ENCODE results near the gene MAP2K6. TPM values are rescaled to one million over a fixed set of nuclear protein-coding genes. Genes with fewer than 3 reads are reported as not detected.

MAP2K6 gene
- total and polyA plus RNA-seq, 2 donors (not counting 3 experiments of a cell fraction or from before 2014, with no cell fraction given) = 5.9 to 13.9 TPM

GRCh38 chr17:69518951-69519350 is 104.5 kb downstream of the MAP2K6 start:
- CTCF ChIA-PET = interaction anchor here (0.7 to 9.3 kb wide), 8 partner anchors 12 to 1111 kb away, joined by 3 to 190 read pairs (median 6); partner anchors contain the start of gene MAP2K6
- TF ChIP-seq JUN (IDR thresholded peaks at IDR 0.05; ENCODE audit: borderline replicate concordance, insufficient read depth, insufficient read length, low read depth) (peak; percentile 29), POLR2AphosphoS5 (IDR thresholded peaks at IDR 0.05; ENCODE audit: insufficient read depth, low read depth, low read length) (no peak), POLR2A (IDR thresholded peaks at IDR 0.05; ENCODE audit: low read depth, low read length) (no peak), FOS (IDR thresholded peaks at IDR 0.05; ENCODE audit: borderline replicate concordance, insufficient read depth, low read length) (peak; percentile 35), MYC (IDR thresholded peaks at IDR 0.05; ENCODE audit: low read depth, low read length) (no peak), EZH2 (IDR thresholded peaks at IDR 0.05; ENCODE audit: borderline replicate concordance, low read depth, low read length, severe bottlenecking) (no peak), GATA2 (IDR thresholded peaks at IDR 0.05; ENCODE audit: insufficient read depth, insufficient read length, low read depth, low read length) (peak; percentile 9)
- TF ChIP-seq, protein P1, sequence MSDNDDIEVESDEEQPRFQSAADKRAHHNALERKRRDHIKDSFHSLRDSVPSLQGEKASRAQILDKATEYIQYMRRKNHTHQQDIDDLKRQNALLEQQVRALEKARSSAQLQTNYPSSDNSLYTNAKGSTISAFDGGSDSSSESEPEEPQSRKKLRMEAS (IDR thresholded peaks at IDR 0.05; ENCODE audit: insufficient read depth, insufficient read length) = no peak
- TF ChIP-seq, protein P2, sequence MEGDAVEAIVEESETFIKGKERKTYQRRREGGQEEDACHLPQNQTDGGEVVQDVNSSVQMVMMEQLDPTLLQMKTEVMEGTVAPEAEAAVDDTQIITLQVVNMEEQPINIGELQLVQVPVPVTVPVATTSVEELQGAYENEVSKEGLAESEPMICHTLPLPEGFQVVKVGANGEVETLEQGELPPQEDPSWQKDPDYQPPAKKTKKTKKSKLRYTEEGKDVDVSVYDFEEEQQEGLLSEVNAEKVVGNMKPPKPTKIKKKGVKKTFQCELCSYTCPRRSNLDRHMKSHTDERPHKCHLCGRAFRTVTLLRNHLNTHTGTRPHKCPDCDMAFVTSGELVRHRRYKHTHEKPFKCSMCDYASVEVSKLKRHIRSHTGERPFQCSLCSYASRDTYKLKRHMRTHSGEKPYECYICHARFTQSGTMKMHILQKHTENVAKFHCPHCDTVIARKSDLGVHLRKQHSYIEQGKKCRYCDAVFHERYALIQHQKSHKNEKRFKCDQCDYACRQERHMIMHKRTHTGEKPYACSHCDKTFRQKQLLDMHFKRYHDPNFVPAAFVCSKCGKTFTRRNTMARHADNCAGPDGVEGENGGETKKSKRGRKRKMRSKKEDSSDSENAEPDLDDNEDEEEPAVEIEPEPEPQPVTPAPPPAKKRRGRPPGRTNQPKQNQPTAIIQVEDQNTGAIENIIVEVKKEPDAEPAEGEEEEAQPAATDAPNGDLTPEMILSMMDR (IDR thresholded peaks at IDR 0.05; ENCODE audit: extremely low read depth in 1 of 2, insufficient read depth in 1 of 2, low read depth in 1 of 2, low read length in 2 of 2) = no peak
- peak; percentile 61 for DNase-seq (ENCODE audit: low read depth, low spot score)
- peak overlapping the region; percentile 53 for H3K27ac ChIP-seq (ENCODE audit: insufficient read depth, low read depth, low read length)
- intact Hi-C loops (cut with micrococcal nuclease) = loop anchor here (5.0 kb wide), 1 partner anchor 67 kb away; no protein-coding TSS in a partner anchor
- H3K4me3 ChIP-seq (replicated peaks in 1 of 3; ENCODE audit: insufficient read depth in 1 of 3, low read depth in 1 of 3, low read length in 3 of 3) = no peak overlapping the region
- H3K9me3 ChIP-seq (replicated peaks; ENCODE audit: control insufficient read depth, insufficient read depth, low read length) = no peaks in the 10 kb centered on the region
- FAIRE-seq = peak; percentile 63
- H3K27me3 ChIP-seq (ENCODE audit: control insufficient read depth in 2 of 2, insufficient read depth in 2 of 2, low read length in 2 of 2) = no peaks in the 10 kb centered on the region
- H2AFZ ChIP-seq (ENCODE audit: low read depth, low read length) = peak overlapping the region; percentile 6
- H3K4me1 ChIP-seq (ENCODE audit: control insufficient read depth, extremely low read depth, insufficient read depth, low read length) = peaks cover 16% of the 10 kb centered on the region
- H3K9ac ChIP-seq (replicated peaks; ENCODE audit: extremely low read depth, insufficient read depth, low read length) = peak overlapping the region; percentile 32
- peak overlapping the region; percentile 66 for H3K4me2 ChIP-seq (ENCODE audit: insufficient read depth, low read length)
- BruUV-seq (replicated peaks) = no TSS peak
- dilution Hi-C loops (cut with MboI; ENCODE audit: extremely low pct_ligation_motif_present, low sequenced_read_pairs) = no loop called here
- no peaks in the 10 kb centered on the region for H3K9me1 ChIP-seq (replicated peaks; ENCODE audit: control insufficient read depth, extremely low read depth, insufficient read depth, low read length)
- POLR2A ChIA-PET = interaction anchor here (0.9 kb wide), 1 partner anchor 81 kb away, joined by 3 read pairs; no protein-coding TSS in a partner anchor
- no peaks in the 10 kb centered on the region for H3K79me2 ChIP-seq (ENCODE audit: control insufficient read depth, insufficient read depth, low read length)
- no peaks in the 10 kb centered on the region for H3K36me3 ChIP-seq (ENCODE audit: control insufficient read depth in 2 of 2, extremely low read depth in 1 of 2, insufficient read depth in 2 of 2, low read length in 2 of 2)
- no peaks in the 10 kb centered on the region for H4K20me1 ChIP-seq (replicated peaks; ENCODE audit: control insufficient read depth, extremely low read depth, insufficient read depth, low read length)

All from endothelial cell of umbilical vein (primary cell).